K562 (cell line): Measurements from ENCODE around the gene KLK1. TPM values are rescaled to one million over a fixed set of nuclear protein-coding genes. Genes with fewer than 3 reads are reported as not detected.

Experiments used
- ARNT ChIP-seq, 2 experiments: fragments of 450-650 bp; IDR thresholded peaks; 2 replicates each; pipeline ENCODE4 v1.6.1; 2016; ENCODE audit warnings: mild to moderate bottlenecking in 1 of 2
- EP400 ChIP-seq: fragments of 450-650 bp; IDR thresholded peaks from 2 replicates; pipeline ENCODE4 v1.6.1; 2017; ENCODE audit warnings: antibody characterized with exemption, mild to moderate bottlenecking, moderate library complexity
- GATAD2A ChIP-seq: fragments of 450-650 bp; IDR thresholded peaks from 2 replicates; pipeline ENCODE4 v1.6.1; 2017
- HIVEP1 ChIP-seq: fragments of 250-450 bp; sonication (Bioruptor Pico); IDR thresholded peaks from 2 replicates; pipeline ENCODE4 v1.4.0; 2020; ENCODE audit warnings: mild to moderate bottlenecking
- HMG20B ChIP-seq: fragments of 250-450 bp; sonication (Bioruptor Pico); IDR thresholded peaks from 2 replicates; pipeline ENCODE4 v1.5.0; 2021; ENCODE audit warnings: mild to moderate bottlenecking
- KAT2B ChIP-seq: IDR thresholded peaks from one replicate; pipeline ENCODE4 v1.6.1; 2012; ENCODE audit warnings: low read depth, mild to moderate bottlenecking, control low read depth, inconsistent platforms, low read length, moderate library complexity
- KHSRP ChIP-seq: fragments of 450-650 bp; IDR thresholded peaks from 2 replicates; pipeline ENCODE4 v1.6.1; 2017
- MCM2 ChIP-seq: fragments of 450-650 bp; IDR thresholded peaks from 2 replicates; pipeline ENCODE4 v1.6.1; 2017; ENCODE audit warnings: low read depth, mild to moderate bottlenecking
- MCM7 ChIP-seq, 2 experiments: fragments of 450-650 bp; IDR thresholded peaks; 2 replicates each; pipeline ENCODE4 v1.6.1; 2016 to 2018
- MTA1 ChIP-seq: fragments of 450-650 bp; IDR thresholded peaks from 2 replicates; pipeline ENCODE4 v1.6.1; 2017; ENCODE audit warnings: borderline replicate concordance
- MTA2 ChIP-seq: fragments of 450-650 bp; IDR thresholded peaks from 2 replicates; pipeline ENCODE4 v1.6.1; 2016; ENCODE audit warnings: low read depth
- NCOA4 ChIP-seq: fragments of 450-650 bp; IDR thresholded peaks from 2 replicates; pipeline ENCODE4 v1.6.1; 2018; ENCODE audit warnings: mild to moderate bottlenecking; ENCODE audit not compliant: partially characterized antibody
- NFE2 ChIP-seq: IDR thresholded peaks from 2 replicates; pipeline ENCODE4 v1.6.1; 2014; ENCODE audit warnings: antibody characterized with exemption, low read depth
- NRF1 ChIP-seq, 2 experiments: fragments of 450-650 bp; IDR thresholded peaks in 1 of 2; conservative IDR thresholded peaks in 1 of 2; 2 replicates each; pipeline ENCODE4 v1.6.1; 2014; ENCODE audit warnings: mild to moderate bottlenecking in 2 of 2
- POLR3G ChIP-seq: IDR thresholded peaks from 2 replicates; pipeline ENCODE4 v1.6.1; 2011; ENCODE audit not compliant: insufficient read length, insufficient replicate concordance; ENCODE audit errors: extremely low read depth
- SIX5 ChIP-seq, 2 experiments: IDR thresholded peaks; 2 replicates each; pipeline ENCODE4 v1.6.1; 2011; ENCODE audit warnings: low read length in 2 of 2, borderline replicate concordance in 1 of 2, low read depth in 1 of 2, mild to moderate bottlenecking in 1 of 2, moderate library complexity in 1 of 2; ENCODE audit not compliant: insufficient read depth in 1 of 2
- SMAD4 ChIP-seq: fragments of 250-450 bp; sonication (Bioruptor Pico); conservative IDR thresholded peaks from 2 replicates; pipeline ENCODE4 v1.8.0; 2021; ENCODE audit warnings: inconsistent platforms, mild to moderate bottlenecking, moderate library complexity
- SMARCA4 ChIP-seq: fragments of 450-650 bp; IDR thresholded peaks from 2 replicates; pipeline ENCODE4 v1.6.1; 2016
- SPI1 ChIP-seq: IDR thresholded peaks from 2 replicates; pipeline ENCODE4 v1.6.1; 2011; ENCODE audit warnings: low read depth, low read length, control low read depth, borderline replicate concordance
- SRSF9 ChIP-seq: fragments of 200-400 bp; formaldehyde crosslinking; IDR thresholded peaks from 2 replicates; pipeline ENCODE4 v1.6.1; 2017; ENCODE audit warnings: low read depth, low read length, borderline replicate concordance
- TCF7 ChIP-seq: sonication (generic); IDR thresholded peaks from 2 replicates; pipeline ENCODE4 v1.6.1; 2016; ENCODE audit warnings: antibody characterized with exemption, borderline replicate concordance
- ZC3H8 ChIP-seq: fragments of 450-650 bp; IDR thresholded peaks from 2 replicates; pipeline ENCODE4 v1.6.1; 2017
- ZNF311 ChIP-seq: fragments of 250-450 bp; sonication (Bioruptor Pico); IDR thresholded peaks from 2 replicates; pipeline ENCODE4 v1.4.0; 2020; ENCODE audit warnings: mild to moderate bottlenecking, moderate library complexity
- polyA plus RNA-seq, 8 experiments: library from polyadenylated mRNA; depleted of rRNA in 4 of 8; stranded (reverse) in 5 of 8; unstranded in 3 of 8; fragments of >200 nt; fragmentation: Nextera tagmentation in 2 of 8; fragmentation: Illumina TruSeq in 1 of 8; extraction: Ambion mirVana in 2 of 8; extraction: Trizol in 1 of 8; gene quantifications; 2 replicates each; pipeline versions ENCODE4 v1.2.1 to v1.2.3, GENCODE V29; 2011 to 2014; ENCODE audit warnings: inconsistent platforms in 1 of 8, missing spikeins in 1 of 8
- total RNA-seq, 7 experiments: library from RNA; depleted of rRNA in 6 of 7; stranded (reverse); fragments of >200 nt in 6 of 7; fragmentation: Illumina TruSeq in 2 of 7; extraction: Trizol in 2 of 7; gene quantifications; 2 replicates each; pipeline versions ENCODE4 v1.2.1 to v1.2.3, GENCODE V29; 2011 to 2021; ENCODE audit warnings: low replicate concordance in 1 of 7
- TF ChIP-seq, protein P1 (sequence below), 2 experiments: IDR thresholded peaks; 2 replicates each; pipeline ENCODE4 v1.6.1; 2011; ENCODE audit warnings: borderline replicate concordance in 1 of 2, control low read depth in 1 of 2, low read depth in 1 of 2, low read length in 1 of 2, mild to moderate bottlenecking in 1 of 2, mixed read lengths in 1 of 2, moderate library complexity in 1 of 2; ENCODE audit not compliant: insufficient read depth in 1 of 2, insufficient read length in 1 of 2, poor library complexity in 1 of 2, severe bottlenecking in 1 of 2; ENCODE audit errors: extremely low read depth in 1 of 2
- TF ChIP-seq, protein P2 (sequence below): sonication (generic); formaldehyde crosslinking; IDR thresholded peaks from 2 replicates; pipeline ENCODE4 v1.8.0; 2022; ENCODE audit warnings: missing genetic modification reagents, mild to moderate bottlenecking, borderline replicate concordance
- TF ChIP-seq, protein P3 (sequence below), 2 experiments: fragments of 450-650 bp; conservative IDR thresholded peaks; 2 replicates each; pipeline ENCODE4 v1.6.1; 2017; ENCODE audit warnings: mild to moderate bottlenecking in 2 of 2, moderate library complexity in 2 of 2
- TF ChIP-seq, protein P4 (sequence below): sonication (generic); formaldehyde crosslinking; IDR thresholded peaks from 2 replicates; pipeline ENCODE4 v1.8.0; 2022; ENCODE audit warnings: missing genetic modification reagents, mild to moderate bottlenecking, moderate library complexity, borderline replicate concordance

KLK1 gene
- total and polyA plus RNA-seq, 9 of the 15 experiments (the other 6 are each of a cell fraction or from before 2014, with no cell fraction given), result 0.87 to 15.4 (median 9.1) TPM

DNA sequence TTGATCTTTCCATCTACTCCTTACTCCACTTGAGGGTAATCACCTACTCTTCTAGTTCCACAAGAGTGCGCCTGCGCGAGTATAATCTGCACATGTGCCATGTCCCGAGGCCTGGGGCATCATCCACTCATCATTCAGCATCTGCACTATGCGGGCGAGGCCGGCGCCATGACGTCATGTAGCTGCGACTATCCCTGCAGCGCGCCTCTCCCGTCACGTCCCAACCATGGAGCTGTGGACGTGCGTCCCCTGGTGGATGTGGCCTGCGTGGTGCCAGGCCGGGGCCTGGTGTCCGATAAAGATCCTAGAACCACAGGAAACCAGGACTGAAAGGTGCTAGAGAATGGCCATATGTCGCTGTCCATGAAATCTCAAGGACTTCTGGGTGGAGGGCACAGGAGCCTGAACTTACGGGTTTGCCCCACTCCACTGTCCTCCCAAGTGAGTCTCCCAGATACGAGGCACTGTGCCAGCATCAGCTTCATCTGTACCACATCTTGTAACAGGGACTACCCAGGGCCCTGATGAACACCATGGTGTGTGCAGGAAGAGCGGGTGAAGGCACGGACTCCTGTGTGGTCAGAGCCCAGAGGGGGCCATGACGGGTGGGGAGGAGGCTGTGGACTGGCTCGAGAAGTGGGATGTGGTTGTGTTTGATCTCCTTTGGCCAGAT, 47.0 kb upstream of the KLK1 start (continued):
- TF ChIP-seq, protein P1, sequence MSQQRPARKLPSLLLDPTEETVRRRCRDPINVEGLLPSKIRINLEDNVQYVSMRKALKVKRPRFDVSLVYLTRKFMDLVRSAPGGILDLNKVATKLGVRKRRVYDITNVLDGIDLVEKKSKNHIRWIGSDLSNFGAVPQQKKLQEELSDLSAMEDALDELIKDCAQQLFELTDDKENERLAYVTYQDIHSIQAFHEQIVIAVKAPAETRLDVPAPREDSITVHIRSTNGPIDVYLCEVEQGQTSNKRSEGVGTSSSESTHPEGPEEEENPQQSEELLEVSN (IDR thresholded peaks at IDR 0.05; ENCODE audit: borderline replicate concordance in 1 of 2, extremely low read depth in 1 of 2, insufficient read depth in 1 of 2, insufficient read length in 1 of 2, low read depth in 1 of 2, low read length in 1 of 2, poor library complexity in 1 of 2, severe bottlenecking in 1 of 2), result peak; percentile 70 to 78
- TF ChIP-seq ZC3H8 (no peak), SMAD4 (CRISPR knock-in tag) (peak; percentile 67; the same call in 1 of the 2 replicates), SIX5 (IDR thresholded peaks at IDR 0.05; ENCODE audit: borderline replicate concordance in 1 of 2, insufficient read depth in 1 of 2, low read depth in 1 of 2, low read length in 2 of 2) (peak; percentile 42 to 44; a peak in 1 of 4 replicates), NFE2 (no peak), KAT2B (no peak), SPI1 (no peak), HMG20B (no peak), POLR3G (no peak), SMARCA4 (no peak), GATAD2A (peak; percentile 51; the same call in 1 of the 2 replicates), TCF7 (0 out of 2 replicates have a peak, but pooled peaks have one; percentile 51), EP400 (peak; percentile 76), SRSF9 (no peak), MCM7 (IDR thresholded peaks at IDR 0.05) (no peak), MTA2 (no peak), ARNT (IDR thresholded peaks at IDR 0.05) (peak in 1 of 2 experiments; percentile 20; a peak in 1 of 4 replicates), MTA1 (peak; percentile 99), NRF1 (conservative IDR thresholded peaks at IDR 0.05 in 1 of 2, IDR thresholded peaks at IDR 0.05 in 1 of 2) (peak; percentile 84 to 88), MCM2 (no peak), NCOA4 (no peak), ZNF311 (no peak), KHSRP (peak; percentile 91), HIVEP1 (CRISPR knock-in tag) (no peak)
- TF ChIP-seq, protein P2, sequence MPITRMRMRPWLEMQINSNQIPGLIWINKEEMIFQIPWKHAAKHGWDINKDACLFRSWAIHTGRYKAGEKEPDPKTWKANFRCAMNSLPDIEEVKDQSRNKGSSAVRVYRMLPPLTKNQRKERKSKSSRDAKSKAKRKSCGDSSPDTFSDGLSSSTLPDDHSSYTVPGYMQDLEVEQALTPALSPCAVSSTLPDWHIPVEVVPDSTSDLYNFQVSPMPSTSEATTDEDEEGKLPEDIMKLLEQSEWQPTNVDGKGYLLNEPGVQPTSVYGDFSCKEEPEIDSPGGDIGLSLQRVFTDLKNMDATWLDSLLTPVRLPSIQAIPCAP, result no peak
- TF ChIP-seq, protein P3, sequence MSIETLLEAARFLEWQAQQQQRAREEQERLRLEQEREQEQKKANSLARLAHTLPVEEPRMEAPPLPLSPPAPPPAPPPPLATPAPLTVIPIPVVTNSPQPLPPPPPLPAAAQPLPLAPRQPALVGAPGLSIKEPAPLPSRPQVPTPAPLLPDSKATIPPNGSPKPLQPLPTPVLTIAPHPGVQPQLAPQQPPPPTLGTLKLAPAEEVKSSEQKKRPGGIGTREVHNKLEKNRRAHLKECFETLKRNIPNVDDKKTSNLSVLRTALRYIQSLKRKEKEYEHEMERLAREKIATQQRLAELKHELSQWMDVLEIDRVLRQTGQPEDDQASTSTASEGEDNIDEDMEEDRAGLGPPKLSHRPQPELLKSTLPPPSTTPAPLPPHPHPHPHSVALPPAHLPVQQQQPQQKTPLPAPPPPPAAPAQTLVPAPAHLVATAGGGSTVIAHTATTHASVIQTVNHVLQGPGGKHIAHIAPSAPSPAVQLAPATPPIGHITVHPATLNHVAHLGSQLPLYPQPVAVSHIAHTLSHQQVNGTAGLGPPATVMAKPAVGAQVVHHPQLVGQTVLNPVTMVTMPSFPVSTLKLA (conservative IDR thresholded peaks at IDR 0.05), result peak; percentile 81 to 86
- TF ChIP-seq, protein P4, sequence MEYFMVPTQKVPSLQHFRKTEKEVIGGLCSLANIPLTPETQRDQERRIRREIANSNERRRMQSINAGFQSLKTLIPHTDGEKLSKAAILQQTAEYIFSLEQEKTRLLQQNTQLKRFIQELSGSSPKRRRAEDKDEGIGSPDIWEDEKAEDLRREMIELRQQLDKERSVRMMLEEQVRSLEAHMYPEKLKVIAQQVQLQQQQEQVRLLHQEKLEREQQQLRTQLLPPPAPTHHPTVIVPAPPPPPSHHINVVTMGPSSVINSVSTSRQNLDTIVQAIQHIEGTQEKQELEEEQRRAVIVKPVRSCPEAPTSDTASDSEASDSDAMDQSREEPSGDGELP (CRISPR knock-in tag), result peak; percentile 88
